Embryonic facial prominence (tissue), 1 donor: ENCODE data around the gene COL23A1.
A peak's percentile ranks its signal among the peaks of the same experiment; 100 is the strongest.

Experiments used
- DNase-seq: peaks from one replicate; pipeline ENCODE4 v3.0.0-alpha.2; 2016; ENCODE audit errors: extremely low spot score

The COL23A1 gene

DNA sequence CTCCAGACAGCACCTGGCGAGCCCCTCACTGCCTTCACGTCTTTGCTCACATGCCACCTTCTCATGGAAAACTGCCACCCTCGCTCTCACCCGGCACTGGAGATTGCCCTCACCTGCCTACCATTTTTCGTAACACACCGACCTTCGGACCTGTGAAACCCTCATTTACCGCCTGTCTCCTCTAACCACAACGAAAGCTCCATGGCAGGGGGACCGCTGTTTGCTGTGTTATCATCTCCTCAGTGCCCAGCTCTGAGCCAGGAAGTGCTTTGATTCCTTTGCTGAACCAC is 248.4 kb downstream of the COL23A1 start:
- no peak for DNase-seq

DNA sequence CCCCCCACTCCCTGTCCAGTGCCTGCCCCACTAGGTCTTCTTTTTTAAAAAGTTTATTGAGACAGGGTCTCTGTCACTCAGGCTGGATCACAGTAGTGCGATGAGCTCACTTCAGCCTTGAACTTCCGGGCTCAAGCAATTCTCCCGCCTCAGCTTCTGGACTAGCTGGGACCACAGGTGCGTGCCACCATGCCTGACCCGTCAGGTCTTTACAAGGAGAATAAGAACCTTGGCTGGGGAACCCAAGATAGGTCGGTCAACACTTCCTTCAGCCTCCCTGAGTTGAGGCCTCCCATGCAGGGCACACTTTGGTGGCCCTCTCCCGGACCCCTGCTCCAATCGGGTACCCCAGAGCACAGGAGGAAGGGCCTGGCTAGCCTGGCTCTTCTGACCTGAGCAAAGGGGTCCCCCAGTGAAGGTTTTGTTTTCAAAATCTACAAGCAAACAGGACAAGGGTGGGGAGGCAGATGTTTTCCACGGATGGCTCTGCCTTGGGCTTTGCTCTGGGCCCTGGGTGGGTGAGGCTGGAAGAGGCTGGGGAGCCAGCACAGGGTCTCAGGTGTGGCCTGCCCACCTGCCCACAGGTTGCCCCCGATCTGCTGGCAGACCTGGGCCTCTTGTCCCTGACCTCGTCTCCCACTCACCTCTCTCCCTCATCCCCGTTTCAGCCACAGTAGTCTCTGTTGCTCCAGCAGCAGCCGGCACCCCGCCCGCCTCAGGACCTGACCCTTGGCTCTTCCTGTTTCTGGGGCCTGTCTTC is 248.9 kb downstream of the COL23A1 start:
- no peak for DNase-seq

DNA sequence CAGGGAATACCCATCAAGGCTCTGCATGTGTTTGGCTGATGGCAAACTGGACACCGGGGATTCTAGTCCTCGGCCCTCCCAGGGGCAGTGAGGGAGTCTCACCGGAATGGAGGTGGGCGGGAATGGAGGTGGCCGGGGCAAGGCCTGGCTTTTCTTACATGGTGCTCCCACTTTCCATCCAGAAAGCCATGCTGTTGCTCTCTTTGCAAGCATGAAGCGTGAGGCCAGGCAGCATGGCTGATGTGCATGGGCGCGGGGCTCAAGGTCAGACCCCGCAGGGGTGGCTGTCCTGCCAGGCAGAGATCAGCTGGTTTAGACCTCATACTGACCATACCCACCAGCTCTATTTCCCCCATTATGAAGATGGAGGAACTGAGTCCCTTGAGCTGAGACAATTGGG is 249.6 kb downstream of the COL23A1 start:
- no peak for DNase-seq

DNA sequence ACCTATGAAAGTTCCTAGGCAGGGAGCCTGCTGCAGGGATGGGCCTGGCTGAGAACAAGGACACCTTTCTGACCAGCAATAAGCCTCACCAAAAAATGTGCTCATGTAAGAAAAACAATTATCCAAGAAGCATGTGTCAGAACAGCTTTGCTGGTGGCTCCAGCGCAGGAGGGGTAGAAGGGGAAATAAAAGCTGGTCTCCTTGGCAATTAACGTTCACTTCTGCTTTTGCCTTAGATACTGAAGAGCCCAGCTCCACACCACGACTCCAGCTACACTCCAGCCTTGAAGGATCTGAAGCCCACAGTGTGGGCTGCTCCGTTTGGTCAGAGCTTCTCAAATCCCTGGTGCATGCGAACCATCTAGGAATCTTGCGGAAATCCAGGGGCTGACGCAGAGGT is 250.0 kb downstream of the COL23A1 start:
- DNase-seq: no peak

DNA sequence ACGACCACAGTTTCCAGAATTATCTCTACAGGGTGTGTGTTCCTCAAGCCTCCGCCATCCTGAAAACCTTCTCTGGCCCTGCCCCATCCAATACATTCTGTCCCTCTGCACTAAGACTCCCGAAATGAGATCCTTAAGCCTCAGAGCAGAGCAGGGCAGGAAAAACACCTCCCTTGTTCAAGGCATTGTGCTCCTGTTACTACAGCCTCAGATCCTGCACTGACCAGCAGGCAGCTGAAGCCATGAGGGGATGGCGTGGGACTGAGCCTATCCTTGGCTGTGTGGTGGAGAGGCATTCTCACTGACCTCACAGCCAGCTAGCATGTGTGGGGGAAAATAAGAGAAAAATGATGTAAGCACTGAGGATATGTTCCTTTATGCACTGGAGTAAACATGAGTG is 250.9 kb downstream of the COL23A1 start:
- DNase-seq: no peak

DNA sequence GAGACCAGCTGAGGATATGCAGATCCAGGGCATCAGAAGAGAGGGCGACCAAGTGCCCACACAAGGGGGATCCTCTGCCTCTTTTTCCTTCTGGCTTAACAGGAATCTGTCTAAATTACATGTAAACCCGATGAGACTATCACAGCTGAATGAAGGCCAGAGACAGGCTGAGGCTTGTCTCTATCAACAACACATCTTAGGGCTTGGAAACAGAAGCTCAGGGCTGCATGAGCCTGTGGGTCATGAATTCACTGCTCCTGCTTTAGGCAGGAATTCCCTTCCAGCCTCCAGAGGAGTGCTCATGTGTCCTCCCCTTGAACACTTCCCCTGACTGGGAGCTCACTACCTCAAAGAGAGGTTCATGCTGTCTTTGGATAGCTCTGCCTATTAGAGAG is 251.4 kb downstream of the COL23A1 start:
- DNase-seq: no peak

DNA sequence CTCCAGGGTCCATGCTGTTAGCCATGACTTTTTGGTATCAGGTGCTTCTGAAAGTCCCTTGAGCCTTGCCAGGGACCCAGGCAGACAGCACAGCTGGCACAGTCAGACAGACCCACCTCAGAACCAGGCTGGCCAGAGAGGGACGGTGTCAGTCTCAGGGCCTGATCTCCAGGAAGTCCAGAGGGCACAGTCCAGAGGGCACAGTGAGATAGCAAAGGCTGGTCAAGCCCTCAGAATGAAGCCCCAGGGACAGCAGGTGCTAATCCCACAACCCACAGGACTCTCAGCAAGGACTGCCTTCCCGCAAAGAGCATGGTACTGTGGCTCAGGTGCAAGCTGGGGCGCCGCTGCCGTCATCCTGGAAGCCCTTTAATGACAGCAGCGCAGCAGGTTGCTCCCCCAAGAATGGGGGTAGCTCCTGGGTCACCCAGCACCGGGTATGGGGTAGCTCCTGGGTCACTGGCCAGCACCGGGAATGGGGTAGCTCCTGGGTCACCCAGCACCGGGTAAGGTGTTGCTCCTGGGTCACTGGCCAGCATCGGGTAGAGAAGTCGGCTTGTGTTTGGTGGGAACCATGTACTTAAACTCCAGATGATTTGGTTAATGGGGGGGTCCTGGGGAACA is 252.0 kb downstream of the COL23A1 start:
- DNase-seq: no peak

DNA sequence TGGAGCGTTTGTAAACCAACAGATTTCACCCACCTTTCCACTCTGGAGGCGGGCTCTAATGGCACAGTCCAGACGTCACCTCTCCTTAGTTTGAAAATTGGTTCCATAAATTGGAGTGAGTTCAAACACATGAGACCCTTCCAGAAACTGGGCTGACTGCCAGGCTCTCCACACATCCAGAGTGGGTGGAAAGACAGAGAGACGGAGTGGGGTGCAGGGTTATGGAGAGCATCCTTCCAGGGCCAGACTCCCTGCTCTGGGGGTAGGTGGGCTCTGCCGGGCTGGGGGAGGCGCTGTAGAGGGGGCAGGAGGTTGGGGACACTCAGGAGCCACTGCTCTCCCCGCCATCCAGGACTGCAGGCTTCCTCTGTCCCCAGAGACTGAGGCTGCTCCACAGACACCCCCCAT is 252.9 kb downstream of the COL23A1 start:
- DNase-seq: peak; percentile 51

DNA sequence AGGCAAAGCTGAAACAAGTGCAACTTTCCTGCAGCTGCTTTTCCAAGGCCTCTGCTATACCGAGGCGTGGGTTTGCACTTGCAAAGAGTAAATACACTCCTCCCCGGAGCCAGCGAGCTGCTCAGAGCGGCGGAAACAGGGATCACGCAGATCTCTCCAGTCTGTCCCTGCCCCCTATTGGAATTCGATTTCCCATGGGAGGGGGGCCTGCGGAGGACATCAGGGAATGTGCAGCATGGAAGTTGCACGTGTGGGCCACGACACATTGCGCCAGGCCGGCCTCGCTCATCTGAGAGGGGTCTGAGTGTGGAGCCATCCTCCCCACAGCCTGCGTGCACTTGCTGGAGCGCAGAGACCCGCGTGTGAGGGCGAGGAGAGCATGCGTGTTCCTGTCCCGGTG is 253.3 kb downstream of the COL23A1 start:
- DNase-seq: no peak

DNA sequence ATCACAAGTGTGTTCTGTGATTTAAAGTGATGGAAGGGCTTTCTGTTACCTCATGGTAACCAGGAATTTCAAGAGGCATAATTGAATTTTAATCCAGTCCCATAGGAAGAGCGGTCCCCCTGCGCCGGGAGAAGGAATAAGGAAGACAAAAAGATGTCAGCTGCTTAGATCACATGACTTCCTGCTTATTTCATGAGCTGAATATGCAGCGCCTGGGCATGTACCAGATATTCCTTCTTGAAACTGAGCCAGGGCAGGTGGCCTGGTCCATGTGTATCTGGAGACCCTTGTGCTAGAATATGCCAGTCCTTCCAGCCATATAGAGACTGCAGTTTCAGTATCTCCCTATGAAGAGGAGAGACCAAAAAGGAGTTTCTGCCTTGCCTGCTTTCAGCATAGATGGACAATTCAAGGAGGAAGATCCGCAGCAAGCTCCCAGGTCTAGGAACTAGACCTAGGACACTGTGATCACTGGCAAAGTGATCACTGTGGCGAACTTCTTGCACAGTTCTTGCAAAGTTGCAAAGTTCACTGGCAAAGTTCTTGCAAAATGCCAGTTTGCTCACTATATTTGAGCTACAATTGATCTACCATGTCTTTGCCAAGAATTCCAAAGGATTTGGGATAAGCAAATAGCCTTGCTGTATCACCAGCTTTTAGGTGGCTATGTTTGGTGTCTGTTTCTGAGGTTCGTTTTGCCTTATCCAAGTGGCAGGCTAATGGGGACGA is 254.7 kb downstream of the COL23A1 start:
- no peak for DNase-seq

DNA sequence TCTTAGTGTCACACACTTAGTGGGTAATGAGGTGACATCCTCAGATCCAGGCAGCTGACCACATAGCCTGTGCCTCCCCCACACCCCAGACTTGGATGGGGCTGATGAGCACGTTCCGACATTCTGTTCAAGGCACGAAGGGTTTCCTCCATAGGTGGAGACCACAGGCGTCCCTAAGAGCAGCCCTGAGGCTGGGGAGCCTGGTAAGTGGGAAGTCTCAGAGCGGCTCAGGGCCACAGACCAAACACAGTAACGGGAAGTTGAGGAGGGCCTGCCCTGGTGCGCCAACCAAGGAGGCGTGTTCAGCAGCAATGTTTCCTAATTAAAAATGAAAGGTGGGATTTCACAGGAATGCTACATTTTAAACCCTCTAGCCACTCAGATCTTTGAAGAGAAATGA is 255.3 kb downstream of the COL23A1 start:
- no peak for DNase-seq

DNA sequence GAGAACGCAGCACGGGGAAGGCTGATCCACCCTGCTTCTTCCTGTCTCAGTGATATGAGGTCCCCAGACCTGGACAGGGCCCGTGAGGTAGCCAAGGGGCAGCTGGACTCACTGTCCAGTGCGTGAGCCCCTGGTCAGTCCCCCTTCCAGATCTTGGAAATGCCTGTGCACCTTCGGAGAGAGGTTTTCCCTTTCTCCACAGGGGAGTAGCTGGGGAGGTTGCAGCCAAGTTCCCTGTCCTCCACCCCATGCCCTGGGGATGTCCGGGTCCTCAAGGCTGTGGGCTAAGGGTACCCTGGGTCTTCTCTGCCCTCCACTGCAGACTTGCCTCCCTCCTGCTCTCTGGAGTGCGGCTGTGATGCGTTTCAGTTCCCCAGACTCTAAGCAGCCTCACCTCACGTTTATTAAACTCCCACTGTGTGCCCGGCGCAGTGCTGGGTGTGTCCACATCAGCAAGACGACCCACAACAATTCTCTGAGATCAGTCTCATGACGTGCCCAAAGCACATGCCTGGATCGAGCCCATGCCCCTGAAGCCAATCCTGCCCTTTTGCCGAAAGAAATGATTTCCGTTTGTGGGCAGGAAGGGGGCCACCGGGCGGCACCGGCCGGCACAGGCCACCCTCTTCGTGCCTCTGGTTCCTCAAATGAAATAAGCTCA is 256.2 kb downstream of the COL23A1 start:
- DNase-seq: no peak

DNA sequence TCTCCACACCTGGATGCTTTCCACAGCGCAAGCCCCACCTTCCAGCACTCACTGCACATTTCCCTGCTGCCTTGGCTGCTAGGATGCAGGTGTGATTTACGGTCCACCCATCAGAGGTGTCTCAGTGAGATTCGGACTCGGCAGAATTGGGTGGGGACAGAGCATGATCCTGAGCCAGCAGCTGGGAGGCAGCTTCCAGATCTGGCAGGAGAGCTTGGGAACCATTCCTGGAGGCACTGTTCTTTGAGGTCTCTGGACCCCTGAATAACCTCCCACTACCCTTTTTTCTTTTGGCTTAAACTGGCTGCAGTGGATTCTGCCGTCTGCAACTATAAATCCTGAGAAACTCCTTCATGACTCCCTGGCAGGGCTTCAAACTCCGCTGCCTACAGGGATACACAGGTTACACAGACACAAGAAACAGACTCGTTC is 258.0 kb downstream of the COL23A1 start:
- DNase-seq: no peak

DNA sequence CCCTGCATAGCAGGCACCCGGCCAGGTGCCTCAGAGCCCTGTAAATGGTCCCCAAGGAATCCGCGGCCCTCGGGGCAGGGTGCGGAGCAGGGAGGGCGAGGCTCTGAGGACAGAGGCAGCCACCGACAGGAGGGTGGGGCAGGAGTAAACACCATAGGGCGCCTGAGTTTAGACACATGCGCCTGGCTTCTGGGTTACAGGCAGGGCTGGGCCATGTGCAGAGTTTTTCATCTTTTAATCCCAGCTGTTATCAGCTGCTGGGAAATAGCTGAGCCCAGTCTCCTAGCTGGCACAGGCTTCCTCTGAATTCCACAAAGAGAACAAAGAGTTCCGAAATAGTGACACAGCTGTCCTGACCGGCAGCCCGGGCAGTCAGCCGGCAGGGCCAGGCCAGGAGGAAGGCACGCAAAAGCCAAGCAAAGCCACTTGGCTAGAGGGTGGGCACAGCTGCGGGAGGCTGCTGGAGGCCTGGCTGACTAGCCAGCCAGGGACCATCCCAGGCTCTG is 258.6 kb downstream of the COL23A1 start:
- DNase-seq: no peak

DNA sequence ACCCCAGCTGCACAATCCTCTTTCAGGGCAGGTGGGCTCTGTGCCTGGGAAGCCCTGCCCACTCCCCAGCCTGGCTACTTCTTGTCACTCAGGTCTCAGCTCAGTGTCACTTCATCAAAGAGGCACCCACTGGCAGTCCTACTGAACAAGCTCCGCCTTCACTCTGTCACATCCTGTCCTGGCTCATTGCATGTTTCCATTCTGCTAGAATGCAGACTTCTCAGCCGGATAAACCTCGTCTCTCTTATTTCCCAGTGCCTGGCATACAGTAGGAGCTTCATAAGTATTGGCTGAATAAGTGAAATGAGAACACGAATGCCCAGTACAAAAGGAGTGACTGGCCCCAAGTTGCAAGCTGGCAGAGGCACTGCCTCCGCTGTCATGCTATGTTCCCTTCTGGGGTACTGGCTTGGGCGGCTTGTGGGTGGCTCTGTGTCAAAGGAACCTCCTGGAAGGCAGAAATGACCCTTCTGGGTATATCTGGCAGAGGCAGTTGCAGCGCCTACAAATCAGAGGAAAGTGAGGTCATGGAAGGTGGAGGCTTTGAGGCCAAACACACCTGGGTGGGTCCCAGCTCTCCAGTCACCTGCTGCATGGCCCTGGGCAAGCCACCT is 259.3 kb downstream of the COL23A1 start:
- no peak for DNase-seq

DNA sequence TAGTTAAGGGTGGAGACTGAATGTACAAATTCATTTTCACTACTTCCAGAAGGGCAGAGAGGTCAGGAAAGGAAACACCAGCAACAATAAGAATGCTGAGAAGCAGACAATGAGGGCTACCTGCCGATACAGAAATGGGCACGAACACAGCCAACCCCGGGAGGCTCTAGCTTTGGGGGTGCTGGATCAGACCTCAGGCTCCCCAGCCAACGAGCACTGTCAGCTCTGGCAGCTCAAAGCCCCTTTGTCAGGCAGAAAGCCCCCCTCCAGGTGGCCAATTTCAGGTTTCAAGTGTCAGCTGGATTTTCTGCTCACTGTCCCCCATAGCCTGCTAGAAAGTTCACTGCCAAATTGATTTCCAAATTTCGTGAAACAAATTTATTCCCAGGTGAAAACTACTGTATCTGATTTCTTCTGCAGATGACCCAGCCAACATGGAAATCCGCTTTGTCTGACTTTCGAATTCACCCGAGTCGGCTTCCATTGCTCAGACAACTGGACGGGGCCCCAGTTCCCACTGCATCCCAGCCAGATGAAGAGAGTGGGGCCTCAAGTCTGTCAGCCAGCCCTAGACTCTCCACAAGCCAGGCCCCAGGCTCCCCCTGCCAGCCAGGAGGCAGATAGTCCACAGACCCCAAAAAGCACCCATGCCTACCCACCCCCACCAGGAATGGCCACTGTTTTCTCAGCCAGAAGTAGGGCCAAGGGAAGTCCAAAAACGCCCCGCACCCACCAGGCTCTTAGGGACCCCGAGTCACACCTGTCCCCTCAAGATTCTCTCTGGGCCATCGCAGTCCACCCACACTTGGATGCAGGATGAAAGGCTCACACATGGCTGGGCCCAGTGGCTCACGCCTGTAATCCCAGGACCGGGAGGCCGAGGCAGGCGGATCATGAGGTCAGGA is 261.1 kb downstream of the COL23A1 start:
- no peak for DNase-seq

DNA sequence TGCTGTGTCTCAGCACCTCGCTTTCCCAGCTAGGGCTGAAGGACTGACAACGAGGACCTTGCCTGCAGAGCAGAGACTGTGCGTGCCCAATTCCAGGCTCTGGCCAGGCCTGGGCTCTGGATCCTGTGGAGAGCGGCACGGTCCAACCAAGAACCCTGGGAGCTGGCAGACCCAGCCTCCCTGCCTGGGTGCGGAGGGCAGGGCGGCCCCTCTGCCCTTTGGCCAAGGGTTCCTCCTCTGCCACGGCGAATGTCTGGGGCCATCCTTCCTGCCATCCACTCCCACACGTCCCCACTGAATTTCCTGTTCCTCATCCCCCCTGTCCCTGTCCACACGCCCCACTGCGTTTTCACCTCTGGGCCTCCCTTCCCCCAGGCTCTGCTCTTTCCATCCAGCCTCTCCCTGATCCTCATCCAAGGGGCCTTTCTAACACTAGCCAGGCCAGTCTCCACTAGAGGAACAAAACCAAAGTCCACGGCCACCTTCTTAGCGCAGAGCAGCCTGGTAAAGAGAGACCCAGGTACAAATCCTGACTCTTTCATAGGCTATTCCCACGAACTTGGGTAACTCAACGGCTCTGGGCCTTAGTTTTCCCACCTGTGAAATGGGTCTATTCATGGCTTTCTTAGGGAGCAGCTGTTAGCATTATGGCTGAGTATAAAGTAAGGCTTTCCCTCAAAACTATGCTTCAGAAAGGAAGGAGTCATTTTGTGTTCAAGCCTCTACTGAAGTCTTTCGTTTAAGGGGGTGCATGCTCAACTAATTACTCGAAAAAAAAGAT is 262.1 kb downstream of the COL23A1 start:
- no peak for DNase-seq

DNA sequence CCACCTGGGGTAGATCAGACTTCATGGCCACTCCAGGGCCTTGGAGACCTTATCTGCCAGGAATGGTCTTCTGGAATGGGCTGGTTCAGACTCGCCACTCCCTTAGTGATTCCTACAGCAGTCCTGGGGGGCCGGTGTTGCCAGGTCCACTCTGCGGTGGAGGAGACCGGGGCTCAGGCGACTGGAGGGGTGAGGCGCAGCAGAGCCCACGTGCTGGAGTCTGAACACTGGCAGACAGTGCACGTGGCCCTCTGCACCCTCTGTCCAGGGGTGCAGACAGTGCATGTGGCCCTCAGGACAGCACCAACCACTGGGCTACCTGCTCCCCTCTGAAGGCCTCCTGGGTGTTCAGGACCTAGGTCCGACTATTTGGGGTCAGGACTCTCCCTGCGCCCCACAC is 262.7 kb downstream of the COL23A1 start:
- DNase-seq: no peak

DNA sequence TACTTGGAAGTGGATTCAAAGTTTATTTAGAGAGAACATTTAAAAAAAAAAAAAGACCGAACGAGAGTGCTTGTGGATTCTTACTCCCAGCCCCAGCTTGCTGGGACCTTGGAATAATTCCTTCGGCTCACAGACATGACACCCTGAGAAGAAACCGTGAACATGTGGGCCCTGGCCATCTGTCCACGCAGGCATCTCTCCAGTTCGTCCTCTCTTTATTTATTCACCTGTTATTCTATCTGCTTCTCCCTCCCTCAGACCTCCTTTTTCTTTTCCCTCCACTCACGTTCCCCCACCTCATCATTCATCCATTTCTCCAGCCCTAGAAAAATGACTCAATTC is 263.8 kb downstream of the COL23A1 start:
- DNase-seq: no peak

DNA sequence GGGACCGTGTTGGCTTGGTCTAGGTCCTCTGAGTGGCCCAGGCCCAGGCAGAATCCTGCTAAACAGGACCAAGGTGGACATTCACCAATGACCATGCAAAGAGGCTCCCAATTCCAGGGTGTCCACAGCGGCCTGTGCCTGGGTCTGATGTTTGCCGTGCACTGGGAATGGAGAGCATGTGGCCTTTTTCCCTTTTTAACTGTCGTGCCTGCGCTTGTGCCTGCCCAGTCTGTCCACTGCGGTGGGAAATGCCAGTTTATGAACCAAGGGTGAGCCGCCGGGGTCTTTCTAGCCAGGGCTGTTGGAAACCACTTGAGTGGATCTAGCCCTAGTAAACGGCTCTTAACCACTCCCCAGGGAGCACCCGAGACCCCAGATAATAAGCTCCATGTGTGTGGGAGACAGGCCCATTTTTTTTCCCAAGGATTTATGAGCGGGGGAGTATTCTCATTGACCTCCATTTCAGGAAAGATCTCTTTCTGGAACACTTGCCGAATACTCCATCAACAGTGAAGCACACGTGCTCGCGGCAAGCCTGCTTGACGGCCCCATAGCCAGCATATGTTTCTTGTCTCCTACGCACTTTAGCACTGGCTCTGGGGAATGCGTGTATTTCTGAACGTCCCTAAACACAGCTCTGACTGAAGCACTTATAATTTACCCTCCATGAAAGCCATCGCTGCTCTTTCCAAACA is 264.4 kb downstream of the COL23A1 start:
- peak; percentile 41 for DNase-seq
